ENCODE results near the gene MARCO. TPM values are rescaled to one million over a fixed set of nuclear protein-coding genes. Genes with fewer than 3 reads are reported as not detected.

MARCO gene
- total RNA-seq (2021; fragmentation: NEBNext Ultra II Directional; extraction: Animal tissue kit (Norgen Biotek cat#: 25700)) = not detected in 2 replicates
- not detected in 2 replicates for polyA plus RNA-seq (2011; rRNA removed)
- not detected for polyA plus RNA-seq (2011; cell fraction: cytosol; rRNA removed)
- polyA plus RNA-seq (2011; cell fraction: nucleus; rRNA removed) = not detected
- not detected in 4 replicates for polyA plus RNA-seq (2012, experiment 1 of 2)
- not detected for polyA plus RNA-seq (2012, experiment 2 of 2)
- polyA plus RNA-seq (2013, experiment 1 of 2) = not detected
- not detected for polyA plus RNA-seq (2013, experiment 2 of 2)
- not detected in 2 replicates for polyA minus RNA-seq (2011; rRNA and poly(A)+ RNA removed)
- polyA minus RNA-seq (2011; cell fraction: cytosol; rRNA and poly(A)+ RNA removed) = not detected
- polyA minus RNA-seq (2011; cell fraction: nucleus; rRNA and poly(A)+ RNA removed) = not detected
- long read RNA-seq, experiment 1 = 0 reads
- long read RNA-seq, experiment 2 = 0 reads

DNA sequence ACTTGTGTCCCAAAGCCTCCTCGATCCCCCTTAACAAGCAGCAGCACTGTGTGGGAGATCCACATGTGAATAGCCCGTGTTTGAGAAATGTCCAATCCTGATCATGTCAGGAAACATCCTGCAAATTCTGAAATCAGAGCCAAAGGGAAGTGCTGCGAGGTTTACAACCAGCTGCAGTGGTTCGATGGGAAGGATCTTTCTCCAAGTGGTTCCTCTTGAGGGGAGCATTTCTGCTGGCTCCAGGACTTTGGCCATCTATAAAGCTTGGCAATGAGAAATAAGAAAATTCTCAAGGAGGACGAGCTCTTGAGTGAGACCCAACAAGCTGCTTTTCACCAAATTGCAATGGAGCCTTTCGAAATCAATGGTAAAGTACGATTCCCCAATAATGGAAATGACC lies at the start of gene MARCO:
MARCO (plus strand) TSS at position 164 of the 400 bp plus-strand sequence; CDS start at position 271, 107 bp downstream.
- H3K14ac ChIP-seq (ENCODE audit: insufficient read length) = no peak within 1 kb of the TSS

More for the DNA sequence above, at the start of gene MARCO:
- POLR2A ChIA-PET (ENCODE audit: partially characterized antibody) = no interaction called here
- no peaks in the 10 kb centered on the region for H3K4me1 ChIP-seq (replicated peaks in 1 of 4; ENCODE audit: control insufficient read depth in 3 of 4, insufficient read depth in 4 of 4, low read length in 3 of 4)
- no peak within 1 kb of the TSS for H3K18ac ChIP-seq (ENCODE audit: extremely low read depth, low read length)
- no peaks in the 10 kb centered on the region for H3K79me2 ChIP-seq (ENCODE audit: control insufficient read depth in 1 of 2, insufficient read depth in 2 of 2, low read length in 2 of 2)
- TF ChIP-seq SIN3A (conservative IDR thresholded peaks at IDR 0.05 in 1 of 2, IDR thresholded peaks at IDR 0.05 in 1 of 2; ENCODE audit: low read depth in 1 of 2, low read length in 2 of 2) (no peak), POLR2A (IDR thresholded peaks at IDR 0.05; ENCODE audit: control extremely low read depth in 1 of 2, low read depth in 2 of 2, low read length in 2 of 2) (no peak), SUZ12 (IDR thresholded peaks at IDR 0.05; ENCODE audit: low read length) (no peak), BRCA1 (IDR thresholded peaks at IDR 0.05; ENCODE audit: low read depth, low read length) (no peak), SIX5 (IDR thresholded peaks at IDR 0.05; ENCODE audit: low read depth, low read length) (no peak), BACH1 (IDR thresholded peaks at IDR 0.05; ENCODE audit: low read length) (no peak)
- TF ChIP-seq, protein P1, sequence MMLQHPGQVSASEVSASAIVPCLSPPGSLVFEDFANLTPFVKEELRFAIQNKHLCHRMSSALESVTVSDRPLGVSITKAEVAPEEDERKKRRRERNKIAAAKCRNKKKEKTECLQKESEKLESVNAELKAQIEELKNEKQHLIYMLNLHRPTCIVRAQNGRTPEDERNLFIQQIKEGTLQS (IDR thresholded peaks at IDR 0.05; ENCODE audit: insufficient read depth, low read depth, low read length) = no peak
- H4K20me1 ChIP-seq (replicated peaks in 1 of 2; ENCODE audit: control insufficient read depth in 1 of 2, insufficient read depth in 2 of 2, low read length in 2 of 2) = no peaks in the 10 kb centered on the region
- no peak within 1 kb of the TSS for H2BK5ac ChIP-seq (ENCODE audit: low read depth, low read length)
- no peak within 1 kb of the TSS for H3K4me3 ChIP-seq (ENCODE audit: extremely low read depth in 1 of 4, insufficient read depth in 2 of 4, low read depth in 3 of 4, low read length in 4 of 4)
- H3K9me3 ChIP-seq (ENCODE audit: insufficient read depth in 2 of 2, low read depth in 1 of 2, low read length in 1 of 2) = no peaks in the 10 kb centered on the region
- H2AFZ ChIP-seq (ENCODE audit: low read length) = no peak within 1 kb of the TSS
- no peak within 1 kb of the TSS for H3K23ac ChIP-seq (ENCODE audit: insufficient read length)
- H3K9ac ChIP-seq (replicated peaks in 1 of 4; ENCODE audit: extremely low read depth in 1 of 4, low read depth in 3 of 4, low read length in 3 of 4) = no peak within 1 kb of the TSS
- no peak within 1 kb of the TSS for H2BK12ac ChIP-seq (ENCODE audit: low read depth, low read length)
- no peak within 1 kb of the TSS for H3K56ac ChIP-seq (replicated peaks; ENCODE audit: insufficient read length, low read depth, low read length)
- H2AK5ac ChIP-seq (ENCODE audit: low read depth, low read length) = no peak within 1 kb of the TSS
- CTCF ChIA-PET (ENCODE audit: partially characterized antibody) = interaction anchor here (0.6 to 5.3 kb wide), 3 partner anchors 60 to 233 kb away, joined by 3 to 23 read pairs (median 6); no protein-coding TSS in a partner anchor
- no peak within 1 kb of the TSS for H3K27ac ChIP-seq (ENCODE audit: low read depth, low read length)
- no peak within 1 kb of the TSS for H3K4me2 ChIP-seq (ENCODE audit: insufficient read depth in 1 of 2, low read depth in 2 of 2, low read length in 2 of 2)
- H2BK120ac ChIP-seq (replicated peaks; ENCODE audit: low read depth, low read length) = no peak within 1 kb of the TSS
- no peaks in the 10 kb centered on the region for H3K27me3 ChIP-seq (replicated peaks in 1 of 4; ENCODE audit: control insufficient read depth in 3 of 4, extremely low read depth in 1 of 4, insufficient read depth in 3 of 4, low read length in 3 of 4)
- H3K79me1 ChIP-seq (ENCODE audit: low read depth, low read length) = no peaks in the 10 kb centered on the region
- FAIRE-seq (no peak), DNase-seq (ENCODE audit: low read depth in 1 of 2, low spot score in 2 of 2) (no peak)
- WGBS, 2 experiments (ENCODE audit: extremely low coverage in 1 of 2, insufficient coverage in 1 of 2, insufficient read length in 1 of 2, insufficient replicate concordance in 2 of 2, low coverage in 1 of 2, low lambda C conversion rate in 2 of 2, missing lambda C conversion rate in 1 of 2) = 85% methylated on average over 7 of the region's 7 CpGs; no CpG with 5 or more reads in 1 of the 2 experiments
- H4K8ac ChIP-seq (ENCODE audit: extremely low read depth, insufficient read depth, low read length) = no peak within 1 kb of the TSS
- no peaks in the 10 kb centered on the region for H3K36me3 ChIP-seq (ENCODE audit: control insufficient read depth in 2 of 4, insufficient read depth in 4 of 4, low read length in 3 of 4)
- no peak within 1 kb of the TSS for H4K5ac ChIP-seq (ENCODE audit: insufficient read length, low read depth, low read length)
- H2BK20ac ChIP-seq (ENCODE audit: low read length) = no peak within 1 kb of the TSS
- no peaks in the 10 kb centered on the region for H3K23me2 ChIP-seq (ENCODE audit: low read depth, low read length)
- H4K91ac ChIP-seq (replicated peaks; ENCODE audit: insufficient read length, low read length) = no peak within 1 kb of the TSS
- H3K4ac ChIP-seq (replicated peaks; ENCODE audit: insufficient read length, low read depth, low read length) = no peak within 1 kb of the TSS
- H2BK15ac ChIP-seq (ENCODE audit: low read length) = no peak within 1 kb of the TSS

All from H1 (cell line).